SK-N-SH treated with all-trans-retinoic acid at 6 μM for 48 hours (cell line): ENCODE results near the gene LAPTM5.

ENCODE experiments used
- ATAC-seq: fragments of 200-7000 bp; cut with Tn5 transposase; 3 replicates; pipeline ENCODE4 v1.9.1; 2020; ENCODE audit warnings: mild to moderate bottlenecking, moderate library complexity
- BACH2 ChIP-seq: fragments of 250-450 bp; sonication (Bioruptor Pico); IDR thresholded peaks from 2 replicates; pipeline ENCODE4 v1.9.0; 2021; ENCODE audit warnings: mild to moderate bottlenecking, borderline replicate concordance
- CSDC2 ChIP-seq: fragments of 250-450 bp; sonication (Bioruptor Pico); IDR thresholded peaks from 2 replicates; pipeline ENCODE4 v1.5.0; 2020; ENCODE audit warnings: mild to moderate bottlenecking, moderate library complexity
- ESRRG ChIP-seq: fragments of 250-450 bp; sonication (Bioruptor Pico); IDR thresholded peaks from 2 replicates; pipeline ENCODE4 v1.6.1; 2021; ENCODE audit warnings: mild to moderate bottlenecking
- GLIS3 ChIP-seq: fragments of 250-450 bp; sonication (Bioruptor Pico); IDR thresholded peaks from 2 replicates; pipeline ENCODE4 v1.5.0; 2020; ENCODE audit warnings: mild to moderate bottlenecking, moderate library complexity
- ISL1 ChIP-seq: fragments of 250-450 bp; sonication (Bioruptor Pico); IDR thresholded peaks from 2 replicates; pipeline ENCODE4 v2.1.2; 2022; ENCODE audit warnings: mild to moderate bottlenecking, moderate library complexity
- PPARA ChIP-seq: fragments of 250-450 bp; sonication (Bioruptor Pico); IDR thresholded peaks from 2 replicates; pipeline ENCODE4 v1.5.0; 2020; ENCODE audit warnings: mild to moderate bottlenecking, borderline replicate concordance
- SNAI2 ChIP-seq: fragments of 250-450 bp; sonication (Bioruptor Pico); IDR thresholded peaks from 2 replicates; pipeline ENCODE4 v1.5.0; 2020; ENCODE audit warnings: mild to moderate bottlenecking, moderate library complexity
- TCF4 ChIP-seq: fragments of 250-450 bp; sonication (Bioruptor Pico); IDR thresholded peaks from 2 replicates; pipeline ENCODE4 v1.8.0; 2021; ENCODE audit warnings: mild to moderate bottlenecking, moderate library complexity, borderline replicate concordance
- ZC3H10 ChIP-seq: fragments of 250-450 bp; sonication (Bioruptor Pico); IDR thresholded peaks from 2 replicates; pipeline ENCODE4 v1.5.1; 2021; ENCODE audit warnings: mild to moderate bottlenecking, moderate library complexity
- ZFP3 ChIP-seq: fragments of 250-450 bp; sonication (Bioruptor Pico); IDR thresholded peaks from 2 replicates; pipeline ENCODE4 v1.5.0; 2020; ENCODE audit warnings: mild to moderate bottlenecking, moderate library complexity
- ZFP30 ChIP-seq: fragments of 450-650 bp; formaldehyde crosslinking; IDR thresholded peaks from 2 replicates; pipeline ENCODE4 v1.5.0; 2022; ENCODE audit warnings: mild to moderate bottlenecking, moderate library complexity
- ZNF565 ChIP-seq: fragments of 450-650 bp; formaldehyde crosslinking; conservative IDR thresholded peaks from 2 replicates; pipeline ENCODE4 v1.5.0; 2020; ENCODE audit warnings: low read depth, mild to moderate bottlenecking, moderate library complexity
- ZNF70 ChIP-seq: fragments of 450-650 bp; formaldehyde crosslinking; IDR thresholded peaks from 2 replicates; pipeline ENCODE4 v1.5.0; 2020; ENCODE audit warnings: mild to moderate bottlenecking, moderate library complexity
- ZNF8 ChIP-seq: fragments of 450-650 bp; formaldehyde crosslinking; IDR thresholded peaks from 2 replicates; pipeline ENCODE4 v1.5.0; 2020; ENCODE audit warnings: mild to moderate bottlenecking, moderate library complexity
- TF ChIP-seq, protein P1 (sequence below): fragments of 250-450 bp; sonication (Bioruptor Pico); IDR thresholded peaks from 2 replicates; pipeline ENCODE4 v1.5.0; 2020; ENCODE audit warnings: mild to moderate bottlenecking, moderate library complexity
- TF ChIP-seq, protein P2 (sequence below): fragments of 250-450 bp; sonication (Bioruptor Pico); IDR thresholded peaks from 2 replicates; pipeline ENCODE4 v1.5.1; 2021; ENCODE audit warnings: mild to moderate bottlenecking, moderate library complexity
- TF ChIP-seq, protein P3 (sequence below): fragments of 250-450 bp; sonication (Bioruptor Pico); IDR thresholded peaks from 2 replicates; pipeline ENCODE4 v1.5.1; 2020; ENCODE audit warnings: low read depth, mild to moderate bottlenecking, moderate library complexity
- TF ChIP-seq, protein P4 (sequence below): fragments of 250-450 bp; sonication (Bioruptor Pico); IDR thresholded peaks from 2 replicates; pipeline ENCODE4 v1.8.0; 2020; ENCODE audit warnings: mild to moderate bottlenecking, moderate library complexity, borderline replicate concordance
- TF ChIP-seq, protein P5 (sequence below): fragments of 250-450 bp; sonication (Bioruptor Pico); IDR thresholded peaks from 2 replicates; pipeline ENCODE4 v1.8.0; 2021; ENCODE audit warnings: low read depth, mild to moderate bottlenecking, moderate library complexity, borderline replicate concordance

Gene LAPTM5

DNA sequence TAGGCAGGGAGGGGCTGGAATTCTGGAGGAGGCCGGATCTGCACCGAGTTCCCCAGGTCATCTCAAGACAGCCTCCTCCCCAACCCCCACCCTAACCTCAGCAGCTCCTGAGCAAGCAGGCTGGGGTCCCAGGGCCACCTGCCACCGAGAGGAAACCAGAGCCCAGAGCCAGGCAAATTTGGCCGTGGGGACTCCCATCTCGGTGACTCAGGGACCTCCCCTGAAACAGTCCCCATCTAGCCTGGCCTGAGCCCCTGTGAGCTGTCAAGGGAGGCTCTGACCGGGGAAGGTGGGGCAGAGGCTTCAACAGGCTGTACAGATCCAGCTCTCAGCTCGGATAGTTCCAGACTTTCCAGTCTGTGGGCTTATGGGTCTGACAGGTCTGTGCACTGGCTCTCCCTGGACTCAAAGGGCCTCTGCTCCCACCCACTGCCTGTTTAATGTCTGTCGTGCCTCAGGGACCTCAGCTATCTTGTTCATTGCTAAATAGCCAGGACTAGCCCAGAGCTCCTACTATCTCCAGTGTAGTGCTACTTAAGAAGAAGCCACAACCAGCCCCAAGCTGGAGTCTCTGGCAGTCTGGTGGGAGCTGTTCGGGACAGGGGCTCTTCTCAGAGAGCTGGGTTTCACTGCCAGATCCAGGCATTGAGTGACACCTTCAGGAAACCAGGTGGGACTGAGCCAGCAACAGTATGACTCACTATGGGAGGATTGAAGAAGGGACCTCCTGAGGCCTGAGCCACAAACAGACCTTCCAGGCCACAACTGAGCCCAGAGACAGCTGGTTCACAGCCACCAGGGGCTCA lies 59.8 kb downstream of the LAPTM5 start:
- TF ChIP-seq PPARA, result no peak
- TF ChIP-seq CSDC2 (CRISPR knock-in tag), result no peak
- TF ChIP-seq ZNF565 (CRISPR knock-in tag), result no peak
- no peak for TF ChIP-seq ISL1
- TF ChIP-seq, protein P1, sequence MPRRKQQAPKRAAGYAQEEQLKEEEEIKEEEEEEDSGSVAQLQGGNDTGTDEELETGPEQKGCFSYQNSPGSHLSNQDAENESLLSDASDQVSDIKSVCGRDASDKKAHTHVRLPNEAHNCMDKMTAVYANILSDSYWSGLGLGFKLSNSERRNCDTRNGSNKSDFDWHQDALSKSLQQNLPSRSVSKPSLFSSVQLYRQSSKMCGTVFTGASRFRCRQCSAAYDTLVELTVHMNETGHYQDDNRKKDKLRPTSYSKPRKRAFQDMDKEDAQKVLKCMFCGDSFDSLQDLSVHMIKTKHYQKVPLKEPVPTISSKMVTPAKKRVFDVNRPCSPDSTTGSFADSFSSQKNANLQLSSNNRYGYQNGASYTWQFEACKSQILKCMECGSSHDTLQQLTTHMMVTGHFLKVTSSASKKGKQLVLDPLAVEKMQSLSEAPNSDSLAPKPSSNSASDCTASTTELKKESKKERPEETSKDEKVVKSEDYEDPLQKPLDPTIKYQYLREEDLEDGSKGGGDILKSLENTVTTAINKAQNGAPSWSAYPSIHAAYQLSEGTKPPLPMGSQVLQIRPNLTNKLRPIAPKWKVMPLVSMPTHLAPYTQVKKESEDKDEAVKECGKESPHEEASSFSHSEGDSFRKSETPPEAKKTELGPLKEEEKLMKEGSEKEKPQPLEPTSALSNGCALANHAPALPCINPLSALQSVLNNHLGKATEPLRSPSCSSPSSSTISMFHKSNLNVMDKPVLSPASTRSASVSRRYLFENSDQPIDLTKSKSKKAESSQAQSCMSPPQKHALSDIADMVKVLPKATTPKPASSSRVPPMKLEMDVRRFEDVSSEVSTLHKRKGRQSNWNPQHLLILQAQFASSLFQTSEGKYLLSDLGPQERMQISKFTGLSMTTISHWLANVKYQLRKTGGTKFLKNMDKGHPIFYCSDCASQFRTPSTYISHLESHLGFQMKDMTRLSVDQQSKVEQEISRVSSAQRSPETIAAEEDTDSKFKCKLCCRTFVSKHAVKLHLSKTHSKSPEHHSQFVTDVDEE (CRISPR knock-in tag), result no peak
- TF ChIP-seq, protein P2, sequence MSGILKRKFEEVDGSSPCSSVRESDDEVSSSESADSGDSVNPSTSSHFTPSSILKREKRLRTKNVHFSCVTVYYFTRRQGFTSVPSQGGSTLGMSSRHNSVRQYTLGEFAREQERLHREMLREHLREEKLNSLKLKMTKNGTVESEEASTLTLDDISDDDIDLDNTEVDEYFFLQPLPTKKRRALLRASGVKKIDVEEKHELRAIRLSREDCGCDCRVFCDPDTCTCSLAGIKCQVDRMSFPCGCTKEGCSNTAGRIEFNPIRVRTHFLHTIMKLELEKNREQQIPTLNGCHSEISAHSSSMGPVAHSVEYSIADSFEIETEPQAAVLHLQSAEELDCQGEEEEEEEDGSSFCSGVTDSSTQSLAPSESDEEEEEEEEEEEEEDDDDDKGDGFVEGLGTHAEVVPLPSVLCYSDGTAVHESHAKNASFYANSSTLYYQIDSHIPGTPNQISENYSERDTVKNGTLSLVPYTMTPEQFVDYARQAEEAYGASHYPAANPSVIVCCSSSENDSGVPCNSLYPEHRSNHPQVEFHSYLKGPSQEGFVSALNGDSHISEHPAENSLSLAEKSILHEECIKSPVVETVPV (CRISPR knock-in tag), result no peak
- no peak for TF ChIP-seq GLIS3
- TF ChIP-seq, all 23 proteins: peak for 0
- no peak for ATAC-seq

DNA sequence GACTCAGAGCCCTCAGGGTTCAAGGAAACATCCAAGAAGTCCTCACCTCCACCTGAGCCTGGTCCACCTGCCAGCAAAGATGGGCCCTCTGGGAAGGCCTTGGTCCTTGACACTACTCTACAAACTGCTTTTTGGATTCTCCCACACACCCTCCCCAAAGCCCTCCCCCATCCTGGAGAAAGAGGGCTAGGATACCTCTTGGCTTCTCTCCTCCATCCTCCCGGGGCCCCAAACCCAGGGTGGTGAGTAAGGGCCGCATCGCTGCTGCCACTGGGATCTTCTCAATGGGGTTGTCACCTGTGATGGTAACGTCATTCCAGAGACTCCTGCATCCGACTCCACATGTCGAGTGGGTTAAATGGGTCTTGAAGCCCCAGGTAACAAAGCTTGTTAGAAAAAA lies 60.7 kb downstream of the LAPTM5 start:
- TF ChIP-seq TCF4 (CRISPR knock-in tag) (no peak), SNAI2 (no peak), ESRRG (CRISPR knock-in tag) (no peak), BACH2 (CRISPR knock-in tag) (no peak)
- TF ChIP-seq, protein P3, sequence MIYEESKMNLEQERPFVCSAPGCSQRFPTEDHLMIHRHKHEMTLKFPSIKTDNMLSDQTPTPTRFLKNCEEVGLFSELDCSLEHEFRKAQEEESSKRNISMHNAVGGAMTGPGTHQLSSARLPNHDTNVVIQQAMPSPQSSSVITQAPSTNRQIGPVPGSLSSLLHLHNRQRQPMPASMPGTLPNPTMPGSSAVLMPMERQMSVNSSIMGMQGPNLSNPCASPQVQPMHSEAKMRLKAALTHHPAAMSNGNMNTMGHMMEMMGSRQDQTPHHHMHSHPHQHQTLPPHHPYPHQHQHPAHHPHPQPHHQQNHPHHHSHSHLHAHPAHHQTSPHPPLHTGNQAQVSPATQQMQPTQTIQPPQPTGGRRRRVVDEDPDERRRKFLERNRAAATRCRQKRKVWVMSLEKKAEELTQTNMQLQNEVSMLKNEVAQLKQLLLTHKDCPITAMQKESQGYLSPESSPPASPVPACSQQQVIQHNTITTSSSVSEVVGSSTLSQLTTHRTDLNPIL (CRISPR knock-in tag), result no peak
- ATAC-seq, result no peak

DNA sequence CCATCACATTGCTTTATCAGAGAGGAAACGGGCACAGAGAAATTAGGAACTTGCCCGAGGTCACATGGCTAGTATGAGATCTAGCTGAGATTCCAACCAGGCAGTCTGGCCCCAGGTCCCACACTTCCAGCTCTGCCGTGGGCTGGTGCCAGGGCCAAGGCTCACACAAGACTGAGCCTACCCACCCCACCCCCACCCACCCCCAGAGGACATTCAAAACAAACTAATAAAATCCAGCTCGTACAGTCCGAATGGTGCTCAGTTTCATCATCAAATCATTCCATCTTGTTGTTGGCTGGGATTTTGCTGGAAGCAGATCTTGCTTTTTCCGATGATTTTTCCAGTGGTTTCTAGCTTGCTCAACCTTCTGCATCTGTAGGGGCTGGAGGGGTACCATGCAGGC lies 62.1 kb downstream of the LAPTM5 start:
- TF ChIP-seq SNAI2, result no peak
- no peak for TF ChIP-seq ZNF565 (CRISPR knock-in tag)
- TF ChIP-seq ZFP30 (CRISPR knock-in tag), result no peak
- TF ChIP-seq, protein P4, sequence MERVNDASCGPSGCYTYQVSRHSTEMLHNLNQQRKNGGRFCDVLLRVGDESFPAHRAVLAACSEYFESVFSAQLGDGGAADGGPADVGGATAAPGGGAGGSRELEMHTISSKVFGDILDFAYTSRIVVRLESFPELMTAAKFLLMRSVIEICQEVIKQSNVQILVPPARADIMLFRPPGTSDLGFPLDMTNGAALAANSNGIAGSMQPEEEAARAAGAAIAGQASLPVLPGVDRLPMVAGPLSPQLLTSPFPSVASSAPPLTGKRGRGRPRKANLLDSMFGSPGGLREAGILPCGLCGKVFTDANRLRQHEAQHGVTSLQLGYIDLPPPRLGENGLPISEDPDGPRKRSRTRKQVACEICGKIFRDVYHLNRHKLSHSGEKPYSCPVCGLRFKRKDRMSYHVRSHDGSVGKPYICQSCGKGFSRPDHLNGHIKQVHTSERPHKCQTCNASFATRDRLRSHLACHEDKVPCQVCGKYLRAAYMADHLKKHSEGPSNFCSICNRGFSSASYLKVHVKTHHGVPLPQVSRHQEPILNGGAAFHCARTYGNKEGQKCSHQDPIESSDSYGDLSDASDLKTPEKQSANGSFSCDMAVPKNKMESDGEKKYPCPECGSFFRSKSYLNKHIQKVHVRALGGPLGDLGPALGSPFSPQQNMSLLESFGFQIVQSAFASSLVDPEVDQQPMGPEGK (CRISPR knock-in tag), result no peak
- TF ChIP-seq ZNF8 (CRISPR knock-in tag), result no peak
- TF ChIP-seq, protein P3 (CRISPR knock-in tag), result no peak
- TF ChIP-seq ZNF70 (CRISPR knock-in tag), result no peak
- TF ChIP-seq ZC3H10 (CRISPR knock-in tag), result no peak
- no peak for TF ChIP-seq GLIS3
- TF ChIP-seq, protein P5, sequence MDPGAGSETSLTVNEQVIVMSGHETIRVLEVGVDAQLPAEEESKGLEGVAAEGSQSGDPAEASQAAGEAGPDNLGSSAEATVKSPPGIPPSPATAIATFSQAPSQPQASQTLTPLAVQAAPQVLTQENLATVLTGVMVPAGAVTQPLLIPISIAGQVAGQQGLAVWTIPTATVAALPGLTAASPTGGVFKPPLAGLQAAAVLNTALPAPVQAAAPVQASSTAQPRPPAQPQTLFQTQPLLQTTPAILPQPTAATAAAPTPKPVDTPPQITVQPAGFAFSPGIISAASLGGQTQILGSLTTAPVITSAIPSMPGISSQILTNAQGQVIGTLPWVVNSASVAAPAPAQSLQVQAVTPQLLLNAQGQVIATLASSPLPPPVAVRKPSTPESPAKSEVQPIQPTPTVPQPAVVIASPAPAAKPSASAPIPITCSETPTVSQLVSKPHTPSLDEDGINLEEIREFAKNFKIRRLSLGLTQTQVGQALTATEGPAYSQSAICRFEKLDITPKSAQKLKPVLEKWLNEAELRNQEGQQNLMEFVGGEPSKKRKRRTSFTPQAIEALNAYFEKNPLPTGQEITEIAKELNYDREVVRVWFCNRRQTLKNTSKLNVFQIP, result no peak
- no peak for TF ChIP-seq TCF4 (CRISPR knock-in tag)
- TF ChIP-seq ISL1, result no peak
- no peak for TF ChIP-seq ZFP3
- no peak for ATAC-seq
